ENCODE data around the gene FYB1.
A peak's percentile ranks its signal among the peaks of the same experiment; 100 is the strongest.

FYB1 gene

GRCh38 chr5:39197556-39197955 is 21.8 kb downstream of the FYB1 start:
- H3K9me3 Mint-ChIP-seq = no peaks in the 10 kb centered on the region
- H3K27me3 Mint-ChIP-seq (ENCODE audit: low read depth) = no peaks in the 10 kb centered on the region
- no peak overlapping the region for H3K27ac Mint-ChIP-seq
- H3K36me3 Mint-ChIP-seq (ENCODE audit: low read depth) = no peaks in the 10 kb centered on the region
- TF ChIP-seq CTCF (IDR thresholded peaks at IDR 0.05; ENCODE audit: unreplicated experiment in 3 of 3) = no peak
- no peak overlapping the region for H3K4me3 Mint-ChIP-seq
- peaks cover 33% of the 10 kb centered on the region for H3K4me1 Mint-ChIP-seq

- no peak for TF ChIP-seq CTCF (IDR thresholded peaks at IDR 0.05; ENCODE audit: unreplicated experiment in 3 of 3)
- Mint-ChIP-seq H3K27ac (peak overlapping the region in 2 of 3 experiments; percentile 19 to 84), H3K4me1 (peaks cover 43% of the 10 kb centered on the region), H3K36me3 (ENCODE audit: low read depth) (no peaks in the 10 kb centered on the region), H3K4me3 (no peak overlapping the region), H3K27me3 (ENCODE audit: low read depth) (no peaks in the 10 kb centered on the region), H3K9me3 (no peaks in the 10 kb centered on the region)
These were observed 24.1 kb downstream of the FYB1 start for GRCh38 chr5:39195198-39195826.

- Mint-ChIP-seq H3K36me3 (ENCODE audit: low read depth) (no peaks in the 10 kb centered on the region), H3K27me3 (ENCODE audit: low read depth) (no peaks in the 10 kb centered on the region), H3K27ac (peak overlapping the region in 2 of 3 experiments; percentile 19 to 84), H3K4me1 (peaks cover 43% of the 10 kb centered on the region), H3K4me3 (no peak overlapping the region), H3K9me3 (no peaks in the 10 kb centered on the region)
- TF ChIP-seq CTCF (IDR thresholded peaks at IDR 0.05; ENCODE audit: unreplicated experiment in 3 of 3) = no peak
These were observed 24.8 kb downstream of the FYB1 start for GRCh38 chr5:39194466-39195136.

GRCh38 chr5:39193553-39194465 is 25.6 kb downstream of the FYB1 start:
- Mint-ChIP-seq H3K36me3 (ENCODE audit: low read depth) (no peaks in the 10 kb centered on the region), H3K27me3 (ENCODE audit: low read depth) (no peaks in the 10 kb centered on the region), H3K4me1 (peaks cover 43% of the 10 kb centered on the region), H3K4me3 (no peak overlapping the region), H3K9me3 (no peaks in the 10 kb centered on the region), H3K27ac (peak overlapping the region; percentile 19 to 84 (median 32))
- TF ChIP-seq CTCF (IDR thresholded peaks at IDR 0.05; ENCODE audit: unreplicated experiment in 3 of 3) = no peak

- TF ChIP-seq CTCF (IDR thresholded peaks at IDR 0.05; ENCODE audit: unreplicated experiment in 3 of 3) = no peak
- Mint-ChIP-seq H3K27ac (no peak overlapping the region), H3K9me3 (no peaks in the 10 kb centered on the region), H3K4me1 (peaks cover 39% of the 10 kb centered on the region), H3K4me3 (no peak overlapping the region), H3K27me3 (ENCODE audit: low read depth) (peaks cover 6% of the 10 kb centered on the region), H3K36me3 (ENCODE audit: low read depth) (no peaks in the 10 kb centered on the region)
These were observed 26.8 kb downstream of the FYB1 start for GRCh38 chr5:39192450-39193160.

Data from nephron (organoid).